Stimulated activated naive B cell treated with anti-CD40 and anti-IgM and Interleukin-4, amounts not matched to agents 10 μg/mL and 1 μg/mL and 100 μg/mL, for 72 hours (primary cell): ENCODE measurements around the gene LIAS.

ENCODE experiments used
- ATAC-seq, 2 donors: fragments of 150-1000 bp; cut with Tn5 transposase; replicated peaks; 2 replicates each; pipeline ENCODE4 v1.10.0; 2021; ENCODE audit warnings: moderate library complexity in 1 of 2
- DNase-seq: peaks from one replicate; pipeline ENCODE4 v3.0.0; 2021
- H3K27ac Mint-ChIP-seq: one replicate; pipeline ENCODE4 v1.8.0; 2022; ENCODE audit warnings: mild to moderate bottlenecking, mixed read lengths
- H3K27me3 Mint-ChIP-seq, 2 donors: one replicate each; pipeline ENCODE4 v1.8.0; 2022; ENCODE audit warnings: mixed read lengths in 2 of 2
- H3K36me3 Mint-ChIP-seq, 2 donors: one replicate each; pipeline ENCODE4 v1.8.0; 2022; ENCODE audit warnings: mixed read lengths in 2 of 2, mild to moderate bottlenecking in 1 of 2
- H3K4me1 Mint-ChIP-seq, 2 donors: one replicate each; pipeline ENCODE4 v1.8.0; 2022; ENCODE audit warnings: mixed read lengths in 2 of 2, mild to moderate bottlenecking in 1 of 2
- H3K4me3 Mint-ChIP-seq, 2 donors: one replicate each; pipeline ENCODE4 v1.8.0; 2022; ENCODE audit warnings: mild to moderate bottlenecking in 2 of 2, mixed read lengths in 2 of 2, moderate library complexity in 1 of 2
- H3K9me3 Mint-ChIP-seq, 2 donors: one replicate each; pipeline ENCODE4 v1.8.0; 2022; ENCODE audit warnings: mixed read lengths in 2 of 2, mild to moderate bottlenecking in 1 of 2

Gene LIAS

DNA sequence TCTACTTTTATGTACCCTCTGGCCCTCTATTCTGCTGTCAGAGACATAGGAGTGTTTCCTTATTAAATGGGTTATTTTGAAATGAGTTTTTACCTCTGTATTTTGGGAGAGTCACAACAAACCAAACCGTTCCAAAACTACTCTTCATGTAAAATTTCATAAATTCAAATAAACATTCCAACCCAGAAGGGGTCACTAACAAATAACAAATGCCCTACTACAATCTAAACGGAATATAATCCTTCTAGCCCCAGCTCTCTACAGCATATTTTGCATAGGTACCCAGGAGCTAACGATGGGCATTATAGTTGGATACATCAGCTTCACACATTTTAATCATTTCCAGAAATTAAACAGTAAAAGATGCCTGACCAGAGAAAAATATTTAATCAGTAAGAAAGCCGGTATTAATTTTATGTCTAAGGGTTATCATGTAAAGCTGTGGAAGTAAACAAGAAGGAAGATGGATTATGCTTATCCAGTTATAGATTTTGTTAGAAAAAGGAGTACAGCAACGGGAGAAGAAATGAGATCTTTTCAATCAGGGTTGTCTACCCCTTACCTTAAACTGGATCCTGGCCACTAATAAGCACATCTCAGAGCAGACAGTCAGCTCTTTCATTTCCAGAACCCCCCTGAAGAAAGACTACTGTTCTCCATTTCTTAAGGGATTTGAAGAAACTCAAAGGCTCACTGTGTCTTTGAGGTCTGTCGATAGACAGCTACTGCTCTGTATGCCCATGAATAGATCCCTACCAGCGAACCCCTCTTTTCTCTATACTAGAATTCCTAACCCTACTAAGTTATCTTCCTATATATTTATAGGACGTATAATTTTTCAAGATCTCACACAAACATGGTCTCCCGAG is 67.2 kb downstream of the LIAS start:
- no peak for ATAC-seq
- H3K27ac Mint-ChIP-seq: peak overlapping the region; percentile 85
- DNase-seq: no peak
- peaks cover 4 to 23% of the 10 kb centered on the region in 2 donors for H3K4me1 Mint-ChIP-seq
- H3K36me3 Mint-ChIP-seq: peaks cover 12 to 16% of the 10 kb centered on the region in 2 donors
- no peaks in the 10 kb centered on the region for H3K27me3 Mint-ChIP-seq
- H3K4me3 Mint-ChIP-seq: peak overlapping the region; percentile 100
- peaks cover 0 to 6% of the 10 kb centered on the region in 2 donors for H3K9me3 Mint-ChIP-seq

DNA sequence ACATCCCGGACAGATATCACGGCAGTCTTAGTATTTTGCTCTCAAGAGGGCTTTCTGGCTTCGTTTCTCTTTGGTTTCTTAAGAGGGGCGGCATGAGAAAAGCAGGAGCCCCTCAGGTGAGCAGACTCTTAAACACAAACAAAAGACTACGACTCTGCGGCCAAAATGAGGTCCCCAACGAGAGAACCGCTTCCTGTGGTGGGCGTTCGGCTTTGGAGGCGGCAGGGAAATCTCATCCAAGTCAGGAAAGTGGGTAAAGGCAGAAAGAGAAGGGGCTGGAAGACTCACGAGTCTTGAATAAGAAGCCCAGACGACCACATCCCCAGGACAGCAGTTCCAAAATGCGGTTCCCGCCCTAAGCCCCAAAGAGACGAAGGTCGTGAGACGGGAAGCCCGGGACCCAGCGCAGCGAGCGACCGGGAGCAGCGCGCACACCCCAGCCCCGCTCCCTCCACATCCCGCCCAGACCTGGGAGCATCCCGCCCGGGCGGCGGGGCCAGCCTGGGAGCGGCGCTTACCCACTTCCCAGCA is 68.0 kb downstream of the LIAS start:
- H3K9me3 Mint-ChIP-seq: peaks cover 7 to 12% of the 10 kb centered on the region in 2 donors
- peak; percentile 14 to 19 for ATAC-seq
- peaks cover 4 to 23% of the 10 kb centered on the region in 2 donors for H3K4me1 Mint-ChIP-seq
- no peak for DNase-seq
- H3K36me3 Mint-ChIP-seq: peaks cover 19 to 24% of the 10 kb centered on the region in 2 donors
- peak overlapping the region; percentile 100 for H3K4me3 Mint-ChIP-seq
- H3K27ac Mint-ChIP-seq: peak overlapping the region; percentile 85
- no peaks in the 10 kb centered on the region for H3K27me3 Mint-ChIP-seq

DNA sequence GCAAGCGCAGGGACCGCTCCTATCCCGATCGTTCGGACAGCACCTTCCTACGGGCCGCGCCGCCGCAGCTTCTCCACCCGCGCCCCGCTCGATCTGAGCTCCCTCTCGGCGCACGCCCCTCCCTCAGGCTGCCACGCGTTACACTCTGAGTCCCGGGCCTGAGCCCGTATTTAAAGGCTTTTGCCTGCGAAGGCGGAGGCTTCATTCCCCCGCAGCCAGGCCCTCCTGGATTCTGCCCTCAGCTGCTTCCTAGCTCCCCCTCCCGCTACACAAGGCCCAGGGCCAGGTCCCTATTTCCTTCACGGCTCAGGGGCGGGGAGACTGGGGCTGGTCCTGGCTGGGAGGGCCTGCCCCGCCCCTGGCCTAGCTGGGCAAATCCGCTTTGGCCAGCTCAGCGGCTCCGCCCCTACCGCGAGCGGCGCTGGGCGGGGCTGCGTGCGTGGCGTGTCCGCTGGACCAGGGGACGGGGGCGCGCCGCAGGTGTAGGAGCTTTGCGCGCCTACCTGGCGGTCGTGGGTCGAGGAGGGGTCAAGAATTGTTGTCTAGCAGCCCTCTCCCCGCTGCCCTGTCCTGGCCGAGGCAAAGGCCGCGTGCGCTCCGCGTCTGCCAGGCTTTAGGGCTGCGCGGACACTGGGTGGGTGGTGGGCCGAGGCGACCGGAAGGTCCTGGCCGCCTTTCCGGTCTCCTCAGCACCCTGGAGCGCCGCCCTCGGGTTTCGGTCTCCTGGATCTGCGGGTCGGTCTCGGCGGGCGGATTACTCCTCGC is 68.6 kb downstream of the LIAS start, which contains the start of gene UGDH:
TSS of gene UGDH (minus strand) at position 144 of the 765 bp plus-strand sequence. CDS start 5,927 bp downstream, outside the sequence.
- H3K27ac Mint-ChIP-seq: peak within 1 kb of the TSS; percentile 97
- peaks cover 4 to 23% of the 10 kb centered on the region in 2 donors for H3K4me1 Mint-ChIP-seq
- DNase-seq (peak; percentile 92), ATAC-seq (peak; percentile 98 to 99)
- H3K9me3 Mint-ChIP-seq: peaks cover 13 to 17% of the 10 kb centered on the region in 2 donors
- peak within 1 kb of the TSS; percentile 100 for H3K4me3 Mint-ChIP-seq
- H3K36me3 Mint-ChIP-seq: peaks cover 25 to 30% of the 10 kb centered on the region in 2 donors
- H3K27me3 Mint-ChIP-seq: no peaks in the 10 kb centered on the region

DNA sequence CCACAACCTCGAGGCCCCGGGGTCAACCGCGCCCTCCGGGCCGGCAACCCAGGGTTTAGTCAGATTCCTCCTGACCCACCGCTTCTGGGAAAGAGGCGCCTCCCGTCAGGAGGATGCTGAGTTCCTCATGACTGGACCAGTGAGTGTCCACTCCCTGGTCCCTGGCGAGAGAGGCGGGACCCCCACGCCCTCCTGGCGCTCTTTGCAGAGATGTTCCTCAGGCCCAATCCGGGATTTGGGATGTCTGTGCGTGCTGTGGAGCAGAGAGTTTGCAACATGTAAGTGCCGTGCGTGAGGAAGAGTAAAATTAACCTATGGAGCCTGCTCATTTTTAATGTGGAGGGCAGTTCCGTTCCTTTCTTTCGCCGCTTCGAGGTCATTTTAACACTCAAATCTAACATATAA is 69.2 kb downstream of the LIAS start:
- no peak for ATAC-seq
- Mint-ChIP-seq H3K36me3 (peaks cover 30 to 36% of the 10 kb centered on the region in 2 donors), H3K4me1 (peaks cover 4 to 23% of the 10 kb centered on the region in 2 donors), H3K27me3 (no peaks in the 10 kb centered on the region), H3K9me3 (peaks cover 17 to 19% of the 10 kb centered on the region in 2 donors), H3K27ac (peak overlapping the region; percentile 97), H3K4me3 (peak overlapping the region; percentile 100)
- DNase-seq: no peak
